WTC11 (cell line): Measurements from ENCODE around the gene SPINK1. TPM values are rescaled to one million over a fixed set of nuclear protein-coding genes. Genes with fewer than 3 reads are reported as not detected.
"Not testable (repeated sequence)": the region's sequence is repeated elsewhere in the genome, so short reads cannot be mapped to it uniquely, and the experiment has no call there.

Experiments used
- ATAC-seq: fragments of 200-7000 bp; cut with Tn5 transposase; 2 replicates; pipeline ENCODE4 v1.10.0; 2021; ENCODE audit warnings: mild to moderate bottlenecking, moderate library complexity
- CTCF ChIA-PET: fragments of 300-600 bp; sonication (Branson Sonifier 250); formaldehyde crosslinking; loops from one replicate; lab custom pipeline; 2021; ENCODE audit warnings: antibody characterized with exemption; lab: Charles Lee
- POLR2A ChIA-PET: fragments of 350-600 bp; sonication (Branson Sonifier 250); formaldehyde crosslinking; loops from one replicate; lab custom pipeline; 2021; ENCODE audit warnings: antibody characterized with exemption; lab: Charles Lee
- DNase-seq: peaks from one replicate; pipeline ENCODE4 v3.0.0; 2021; ENCODE audit warnings: low spot score
- H3K27ac Mint-ChIP-seq: 2 replicates; pipeline ENCODE4 v1.8.0; 2021; ENCODE audit warnings: mixed read lengths
- H3K27me3 Mint-ChIP-seq: 2 replicates; pipeline ENCODE4 v1.8.0; 2021; ENCODE audit warnings: low read depth, mild to moderate bottlenecking, moderate library complexity, mixed read lengths
- H3K36me3 Mint-ChIP-seq: 2 replicates; pipeline ENCODE4 v1.8.0; 2021; ENCODE audit warnings: mixed read lengths
- H3K4me1 Mint-ChIP-seq: 2 replicates; pipeline ENCODE4 v1.8.0; 2022; ENCODE audit warnings: mixed read lengths
- H3K4me3 Mint-ChIP-seq: 2 replicates; pipeline ENCODE4 v1.8.0; 2021; ENCODE audit warnings: mild to moderate bottlenecking, moderate library complexity, mixed read lengths
- H3K9me3 Mint-ChIP-seq: 2 replicates; pipeline ENCODE4 v1.8.0; 2021; ENCODE audit warnings: mixed read lengths
- GRHL2 ChIP-seq: fragments of 250-450 bp; sonication (Bioruptor Pico); IDR thresholded peaks from 2 replicates; pipeline ENCODE4 v1.8.0; 2022; ENCODE audit warnings: mild to moderate bottlenecking, moderate library complexity; ENCODE audit not compliant: insufficient replicate concordance, severe bottlenecking
- GTF2I ChIP-seq: fragments of 250-450 bp; sonication (Bioruptor Pico); conservative IDR thresholded peaks from 2 replicates; pipeline ENCODE4 v1.4.0; 2021; ENCODE audit warnings: mild to moderate bottlenecking
- IRF2 ChIP-seq: sonication (generic); formaldehyde crosslinking; IDR thresholded peaks from 2 replicates; pipeline ENCODE4 v1.8.0; 2022; ENCODE audit warnings: low read depth, missing genetic modification reagents, borderline replicate concordance
- JAZF1 ChIP-seq: fragments of 250-450 bp; sonication (Bioruptor Pico); IDR thresholded peaks from 2 replicates; pipeline ENCODE4 v1.9.0; 2021; ENCODE audit warnings: moderate library complexity, mild to moderate bottlenecking, inconsistent platforms
- JUN ChIP-seq: sonication (generic); formaldehyde crosslinking; IDR thresholded peaks from 2 replicates; pipeline ENCODE4 v1.8.0; 2023; ENCODE audit warnings: mild to moderate bottlenecking, missing genetic modification reagents
- NFE2L1 ChIP-seq: sonication (generic); formaldehyde crosslinking; IDR thresholded peaks from 2 replicates; pipeline ENCODE4 v1.8.1; 2023; ENCODE audit warnings: missing genetic modification reagents
- NR2C2 ChIP-seq: sonication (generic); formaldehyde crosslinking; IDR thresholded peaks from 2 replicates; pipeline ENCODE4 v1.8.0; 2022; ENCODE audit warnings: mild to moderate bottlenecking, missing genetic modification reagents
- RELA ChIP-seq: sonication (generic); formaldehyde crosslinking; IDR thresholded peaks from 2 replicates; pipeline ENCODE4 v1.8.1; 2022; ENCODE audit warnings: missing genetic modification reagents, mild to moderate bottlenecking, borderline replicate concordance
- SMAD4 ChIP-seq: sonication (generic); formaldehyde crosslinking; IDR thresholded peaks from 2 replicates; pipeline ENCODE4 v1.8.0; 2022; ENCODE audit warnings: mild to moderate bottlenecking, missing genetic modification reagents
- TEAD1 ChIP-seq: sonication (generic); formaldehyde crosslinking; IDR thresholded peaks from 2 replicates; pipeline ENCODE4 v1.8.0; 2022; ENCODE audit warnings: mild to moderate bottlenecking, missing genetic modification reagents
- ZBTB21 ChIP-seq: sonication (generic); formaldehyde crosslinking; IDR thresholded peaks from 2 replicates; pipeline ENCODE4 v1.8.1; 2023; ENCODE audit warnings: mild to moderate bottlenecking, missing genetic modification reagents, borderline replicate concordance
- ZMAT4 ChIP-seq: fragments of 250-450 bp; sonication (Bioruptor Pico); IDR thresholded peaks from 2 replicates; pipeline ENCODE4 v1.9.0; 2021; ENCODE audit warnings: mild to moderate bottlenecking
- ZNF263 ChIP-seq: sonication (generic); formaldehyde crosslinking; IDR thresholded peaks from 2 replicates; pipeline ENCODE4 v1.8.1; 2022; ENCODE audit warnings: low read depth, mild to moderate bottlenecking, moderate library complexity, missing genetic modification reagents
- ZNF671 ChIP-seq: fragments of 250-450 bp; sonication (Bioruptor Pico); IDR thresholded peaks from 2 replicates; pipeline ENCODE4 v1.8.0; 2021; ENCODE audit warnings: mild to moderate bottlenecking
- total RNA-seq: library from RNA; stranded (reverse); gene quantifications from 3 replicates; pipeline ENCODE4 v1.2.3, GENCODE V29; 2021
- TF ChIP-seq, protein P1 (sequence below): fragments of 250-450 bp; sonication (Bioruptor Pico); IDR thresholded peaks from 2 replicates; pipeline ENCODE4 v1.9.0; 2021; ENCODE audit warnings: mild to moderate bottlenecking
- TF ChIP-seq, protein P2 (sequence below): sonication (generic); formaldehyde crosslinking; conservative IDR thresholded peaks from 2 replicates; pipeline ENCODE4 v1.8.1; 2022; ENCODE audit warnings: mild to moderate bottlenecking, missing genetic modification reagents
- TF ChIP-seq, protein P3 (sequence below): sonication (generic); formaldehyde crosslinking; IDR thresholded peaks from 2 replicates; pipeline ENCODE4 v1.8.1; 2023; ENCODE audit warnings: mild to moderate bottlenecking, missing genetic modification reagents
- TF ChIP-seq, protein P4 (sequence below): sonication (generic); formaldehyde crosslinking; IDR thresholded peaks from 2 replicates; pipeline ENCODE4 v1.8.1; 2022; ENCODE audit warnings: low read depth, mild to moderate bottlenecking, moderate library complexity, missing genetic modification reagents, borderline replicate concordance
- TF ChIP-seq, protein P5 (sequence below): sonication (generic); formaldehyde crosslinking; IDR thresholded peaks from 2 replicates; pipeline ENCODE4 v1.8.1; 2022; ENCODE audit warnings: mild to moderate bottlenecking, missing genetic modification reagents, moderate library complexity, borderline replicate concordance
- TF ChIP-seq, protein P6 (sequence below): sonication (generic); formaldehyde crosslinking; IDR thresholded peaks from 2 replicates; pipeline ENCODE4 v1.8.0; 2022; ENCODE audit warnings: mild to moderate bottlenecking, missing genetic modification reagents

The SPINK1 gene
- total RNA-seq, 1 experiment from 2014 or later, result 5.4 TPM

DNA sequence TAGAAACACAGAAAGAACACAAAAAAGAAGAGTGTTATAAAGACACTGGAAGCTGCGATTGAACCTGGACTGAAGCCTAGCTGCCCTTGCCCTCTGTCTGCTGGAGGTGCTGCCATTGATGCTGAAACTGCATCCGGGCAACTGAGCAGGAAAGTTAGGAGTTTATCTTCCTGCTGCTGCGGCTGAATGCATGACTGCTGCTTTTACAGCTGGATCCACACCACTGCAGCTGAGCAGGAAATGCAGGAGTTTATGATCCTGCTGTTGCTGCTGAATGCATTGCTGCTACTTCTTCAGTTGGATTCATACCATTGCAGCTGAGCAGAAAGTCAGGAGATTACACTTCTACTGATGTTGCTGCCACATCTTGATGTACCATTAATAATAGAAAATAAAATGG is 27.1 kb downstream of the SPINK1 start (continued):
- TF ChIP-seq, protein P1, sequence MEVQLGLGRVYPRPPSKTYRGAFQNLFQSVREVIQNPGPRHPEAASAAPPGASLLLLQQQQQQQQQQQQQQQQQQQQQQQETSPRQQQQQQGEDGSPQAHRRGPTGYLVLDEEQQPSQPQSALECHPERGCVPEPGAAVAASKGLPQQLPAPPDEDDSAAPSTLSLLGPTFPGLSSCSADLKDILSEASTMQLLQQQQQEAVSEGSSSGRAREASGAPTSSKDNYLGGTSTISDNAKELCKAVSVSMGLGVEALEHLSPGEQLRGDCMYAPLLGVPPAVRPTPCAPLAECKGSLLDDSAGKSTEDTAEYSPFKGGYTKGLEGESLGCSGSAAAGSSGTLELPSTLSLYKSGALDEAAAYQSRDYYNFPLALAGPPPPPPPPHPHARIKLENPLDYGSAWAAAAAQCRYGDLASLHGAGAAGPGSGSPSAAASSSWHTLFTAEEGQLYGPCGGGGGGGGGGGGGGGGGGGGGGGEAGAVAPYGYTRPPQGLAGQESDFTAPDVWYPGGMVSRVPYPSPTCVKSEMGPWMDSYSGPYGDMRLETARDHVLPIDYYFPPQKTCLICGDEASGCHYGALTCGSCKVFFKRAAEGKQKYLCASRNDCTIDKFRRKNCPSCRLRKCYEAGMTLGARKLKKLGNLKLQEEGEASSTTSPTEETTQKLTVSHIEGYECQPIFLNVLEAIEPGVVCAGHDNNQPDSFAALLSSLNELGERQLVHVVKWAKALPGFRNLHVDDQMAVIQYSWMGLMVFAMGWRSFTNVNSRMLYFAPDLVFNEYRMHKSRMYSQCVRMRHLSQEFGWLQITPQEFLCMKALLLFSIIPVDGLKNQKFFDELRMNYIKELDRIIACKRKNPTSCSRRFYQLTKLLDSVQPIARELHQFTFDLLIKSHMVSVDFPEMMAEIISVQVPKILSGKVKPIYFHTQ (CRISPR knock-in tag), result no peak
- TF ChIP-seq ZMAT4 (CRISPR knock-in tag), result no peak

DNA sequence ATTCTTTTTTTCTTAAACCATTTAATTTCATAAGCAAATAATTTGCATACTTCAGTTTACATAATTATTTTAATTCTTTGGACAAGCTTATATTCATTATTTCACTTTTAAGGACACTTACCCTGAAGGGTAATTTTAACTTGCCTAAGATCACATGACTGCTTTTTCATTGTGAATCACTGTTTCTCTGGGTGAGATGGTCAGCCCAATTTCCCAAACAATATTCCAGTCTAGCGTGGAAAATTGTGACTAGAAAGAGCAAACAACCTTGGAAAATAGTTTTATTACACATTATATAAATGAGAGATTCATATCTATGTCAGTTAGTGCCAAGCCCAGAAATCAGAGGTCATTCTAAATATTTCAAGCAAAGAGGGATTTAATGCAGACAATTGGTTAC is 27.5 kb downstream of the SPINK1 start:
- no peaks in the 10 kb centered on the region for H3K27me3 Mint-ChIP-seq
- DNase-seq, result no peak
- ATAC-seq, result no peak
- no peak overlapping the region for H3K27ac Mint-ChIP-seq
- peaks cover 6% of the 10 kb centered on the region; the same call in 1 of the 2 replicates for H3K4me1 Mint-ChIP-seq
- ChIA-PET POLR2A (interaction anchor here (0.6 kb wide), 1 partner anchor 32 kb away, joined by 7 read pairs; no protein-coding TSS in a partner anchor), CTCF (no interaction called here)
- TF ChIP-seq, protein P2, sequence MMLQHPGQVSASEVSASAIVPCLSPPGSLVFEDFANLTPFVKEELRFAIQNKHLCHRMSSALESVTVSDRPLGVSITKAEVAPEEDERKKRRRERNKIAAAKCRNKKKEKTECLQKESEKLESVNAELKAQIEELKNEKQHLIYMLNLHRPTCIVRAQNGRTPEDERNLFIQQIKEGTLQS (CRISPR knock-in tag), result no peak
- TF ChIP-seq NR2C2, result no peak
- TF ChIP-seq ZNF671 (CRISPR knock-in tag), result no peak
- TF ChIP-seq, protein P3, sequence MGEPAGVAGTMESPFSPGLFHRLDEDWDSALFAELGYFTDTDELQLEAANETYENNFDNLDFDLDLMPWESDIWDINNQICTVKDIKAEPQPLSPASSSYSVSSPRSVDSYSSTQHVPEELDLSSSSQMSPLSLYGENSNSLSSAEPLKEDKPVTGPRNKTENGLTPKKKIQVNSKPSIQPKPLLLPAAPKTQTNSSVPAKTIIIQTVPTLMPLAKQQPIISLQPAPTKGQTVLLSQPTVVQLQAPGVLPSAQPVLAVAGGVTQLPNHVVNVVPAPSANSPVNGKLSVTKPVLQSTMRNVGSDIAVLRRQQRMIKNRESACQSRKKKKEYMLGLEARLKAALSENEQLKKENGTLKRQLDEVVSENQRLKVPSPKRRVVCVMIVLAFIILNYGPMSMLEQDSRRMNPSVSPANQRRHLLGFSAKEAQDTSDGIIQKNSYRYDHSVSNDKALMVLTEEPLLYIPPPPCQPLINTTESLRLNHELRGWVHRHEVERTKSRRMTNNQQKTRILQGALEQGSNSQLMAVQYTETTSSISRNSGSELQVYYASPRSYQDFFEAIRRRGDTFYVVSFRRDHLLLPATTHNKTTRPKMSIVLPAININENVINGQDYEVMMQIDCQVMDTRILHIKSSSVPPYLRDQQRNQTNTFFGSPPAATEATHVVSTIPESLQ (CRISPR knock-in tag), result no peak
- TF ChIP-seq ZNF263 (CRISPR knock-in tag), result no peak
- TF ChIP-seq IRF2 (CRISPR knock-in tag), result no peak
- TF ChIP-seq JUN (CRISPR knock-in tag), result no peak
- no peak for TF ChIP-seq ZBTB21 (CRISPR knock-in tag)
- no peak for TF ChIP-seq SMAD4
- TF ChIP-seq, protein P4, sequence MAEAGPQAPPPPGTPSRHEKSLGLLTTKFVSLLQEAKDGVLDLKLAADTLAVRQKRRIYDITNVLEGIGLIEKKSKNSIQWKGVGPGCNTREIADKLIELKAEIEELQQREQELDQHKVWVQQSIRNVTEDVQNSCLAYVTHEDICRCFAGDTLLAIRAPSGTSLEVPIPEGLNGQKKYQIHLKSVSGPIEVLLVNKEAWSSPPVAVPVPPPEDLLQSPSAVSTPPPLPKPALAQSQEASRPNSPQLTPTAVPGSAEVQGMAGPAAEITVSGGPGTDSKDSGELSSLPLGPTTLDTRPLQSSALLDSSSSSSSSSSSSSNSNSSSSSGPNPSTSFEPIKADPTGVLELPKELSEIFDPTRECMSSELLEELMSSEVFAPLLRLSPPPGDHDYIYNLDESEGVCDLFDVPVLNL, result no peak
- no peak for TF ChIP-seq GTF2I (CRISPR knock-in tag)
- no peak for TF ChIP-seq ZMAT4 (CRISPR knock-in tag)
- TF ChIP-seq GRHL2 (CRISPR knock-in tag), result no peak
- no peak for TF ChIP-seq RELA
- no peak for TF ChIP-seq NFE2L1
- TF ChIP-seq JAZF1 (CRISPR knock-in tag), result no peak
- TF ChIP-seq, protein P5, sequence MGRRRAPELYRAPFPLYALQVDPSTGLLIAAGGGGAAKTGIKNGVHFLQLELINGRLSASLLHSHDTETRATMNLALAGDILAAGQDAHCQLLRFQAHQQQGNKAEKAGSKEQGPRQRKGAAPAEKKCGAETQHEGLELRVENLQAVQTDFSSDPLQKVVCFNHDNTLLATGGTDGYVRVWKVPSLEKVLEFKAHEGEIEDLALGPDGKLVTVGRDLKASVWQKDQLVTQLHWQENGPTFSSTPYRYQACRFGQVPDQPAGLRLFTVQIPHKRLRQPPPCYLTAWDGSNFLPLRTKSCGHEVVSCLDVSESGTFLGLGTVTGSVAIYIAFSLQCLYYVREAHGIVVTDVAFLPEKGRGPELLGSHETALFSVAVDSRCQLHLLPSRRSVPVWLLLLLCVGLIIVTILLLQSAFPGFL (CRISPR knock-in tag), result no peak
- TF ChIP-seq, protein P6, sequence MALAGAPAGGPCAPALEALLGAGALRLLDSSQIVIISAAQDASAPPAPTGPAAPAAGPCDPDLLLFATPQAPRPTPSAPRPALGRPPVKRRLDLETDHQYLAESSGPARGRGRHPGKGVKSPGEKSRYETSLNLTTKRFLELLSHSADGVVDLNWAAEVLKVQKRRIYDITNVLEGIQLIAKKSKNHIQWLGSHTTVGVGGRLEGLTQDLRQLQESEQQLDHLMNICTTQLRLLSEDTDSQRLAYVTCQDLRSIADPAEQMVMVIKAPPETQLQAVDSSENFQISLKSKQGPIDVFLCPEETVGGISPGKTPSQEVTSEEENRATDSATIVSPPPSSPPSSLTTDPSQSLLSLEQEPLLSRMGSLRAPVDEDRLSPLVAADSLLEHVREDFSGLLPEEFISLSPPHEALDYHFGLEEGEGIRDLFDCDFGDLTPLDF, result no peak
- TF ChIP-seq TEAD1 (CRISPR knock-in tag), result no peak
- no peaks in the 10 kb centered on the region for H3K9me3 Mint-ChIP-seq
- no peaks in the 10 kb centered on the region for H3K36me3 Mint-ChIP-seq
- H3K4me3 Mint-ChIP-seq, result no peak overlapping the region

- H3K4me1 Mint-ChIP-seq, DNase-seq, H3K27ac Mint-ChIP-seq, H3K4me3 Mint-ChIP-seq, H3K9me3 Mint-ChIP-seq, ATAC-seq, H3K36me3 Mint-ChIP-seq, H3K27me3 Mint-ChIP-seq, POLR2A ChIA-PET, CTCF ChIA-PET: not testable (repeated sequence)
Measured at GRCh38 chr5:147803161-147803560, 28.3 kb downstream of the SPINK1 start.
